ENCODE results near the gene GTPBP2.
"Not testable (repeated sequence)": the region's sequence is repeated elsewhere in the genome, so short reads cannot be mapped to it uniquely, and the experiment has no call there.

The GTPBP2 gene

DNA sequence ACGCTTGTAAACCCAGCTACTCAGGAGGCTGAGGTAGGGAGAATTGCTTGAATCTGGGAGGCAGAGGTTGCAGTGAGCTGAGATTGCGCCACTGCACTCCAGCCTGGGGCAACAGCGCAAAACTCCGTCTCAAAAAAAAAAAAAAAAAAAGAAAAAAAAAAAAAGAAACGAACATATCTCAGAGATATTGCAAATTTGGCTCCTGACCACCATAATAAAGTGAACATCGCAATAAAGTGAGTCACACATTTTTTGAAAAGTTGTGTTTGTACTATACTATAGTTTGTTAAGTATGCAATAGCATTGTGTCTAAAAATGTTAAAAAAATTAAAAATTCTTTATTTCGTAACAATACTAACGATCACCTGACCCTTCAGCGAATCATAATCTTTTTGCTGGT lies 29.1 kb upstream of the GTPBP2 start:
- DNase-seq (ENCODE audit: extremely low read depth, low read depth), result no peak
- TF ChIP-seq, protein P1, sequence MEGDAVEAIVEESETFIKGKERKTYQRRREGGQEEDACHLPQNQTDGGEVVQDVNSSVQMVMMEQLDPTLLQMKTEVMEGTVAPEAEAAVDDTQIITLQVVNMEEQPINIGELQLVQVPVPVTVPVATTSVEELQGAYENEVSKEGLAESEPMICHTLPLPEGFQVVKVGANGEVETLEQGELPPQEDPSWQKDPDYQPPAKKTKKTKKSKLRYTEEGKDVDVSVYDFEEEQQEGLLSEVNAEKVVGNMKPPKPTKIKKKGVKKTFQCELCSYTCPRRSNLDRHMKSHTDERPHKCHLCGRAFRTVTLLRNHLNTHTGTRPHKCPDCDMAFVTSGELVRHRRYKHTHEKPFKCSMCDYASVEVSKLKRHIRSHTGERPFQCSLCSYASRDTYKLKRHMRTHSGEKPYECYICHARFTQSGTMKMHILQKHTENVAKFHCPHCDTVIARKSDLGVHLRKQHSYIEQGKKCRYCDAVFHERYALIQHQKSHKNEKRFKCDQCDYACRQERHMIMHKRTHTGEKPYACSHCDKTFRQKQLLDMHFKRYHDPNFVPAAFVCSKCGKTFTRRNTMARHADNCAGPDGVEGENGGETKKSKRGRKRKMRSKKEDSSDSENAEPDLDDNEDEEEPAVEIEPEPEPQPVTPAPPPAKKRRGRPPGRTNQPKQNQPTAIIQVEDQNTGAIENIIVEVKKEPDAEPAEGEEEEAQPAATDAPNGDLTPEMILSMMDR (IDR thresholded peaks at IDR 0.05; ENCODE audit: low read depth, low read length, missing control alignments), result no peak
- H3K4me3 ChIP-seq (replicated peaks; ENCODE audit: low read depth, low read length), result no peak overlapping the region

DNA sequence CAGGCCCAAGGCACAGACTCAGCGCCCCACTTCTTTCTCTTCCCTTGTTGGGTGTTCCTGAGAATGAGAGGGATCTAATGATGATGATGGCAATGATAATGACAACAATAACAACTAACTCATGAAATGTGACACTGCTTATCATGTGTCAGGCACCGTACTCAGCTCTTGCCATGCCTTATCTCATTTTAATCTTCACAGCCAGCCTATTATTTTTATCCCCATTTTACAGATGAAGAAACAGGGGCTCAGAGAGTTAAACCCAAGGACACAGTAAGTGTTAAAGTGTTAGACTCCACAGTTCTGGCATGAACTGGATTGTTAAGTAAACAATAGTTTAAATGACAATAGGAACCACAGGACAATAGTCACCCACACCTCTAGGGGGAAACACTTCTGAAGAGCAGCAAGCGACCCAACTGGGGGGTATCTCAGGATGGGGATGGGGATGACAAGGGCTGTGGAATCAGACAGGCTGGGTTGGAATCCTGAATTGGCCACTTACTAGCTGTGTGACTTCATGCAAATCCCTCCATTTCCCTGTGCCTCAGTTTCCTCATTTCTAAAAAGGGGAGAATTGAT lies 28.2 kb upstream of the GTPBP2 start:
- DNase-seq (ENCODE audit: extremely low read depth, low read depth), result no peak
- H3K4me3 ChIP-seq (replicated peaks; ENCODE audit: low read depth, low read length), result no peak overlapping the region
- TF ChIP-seq, protein P1 (IDR thresholded peaks at IDR 0.05; ENCODE audit: low read depth, low read length, missing control alignments), result no peak

DNA sequence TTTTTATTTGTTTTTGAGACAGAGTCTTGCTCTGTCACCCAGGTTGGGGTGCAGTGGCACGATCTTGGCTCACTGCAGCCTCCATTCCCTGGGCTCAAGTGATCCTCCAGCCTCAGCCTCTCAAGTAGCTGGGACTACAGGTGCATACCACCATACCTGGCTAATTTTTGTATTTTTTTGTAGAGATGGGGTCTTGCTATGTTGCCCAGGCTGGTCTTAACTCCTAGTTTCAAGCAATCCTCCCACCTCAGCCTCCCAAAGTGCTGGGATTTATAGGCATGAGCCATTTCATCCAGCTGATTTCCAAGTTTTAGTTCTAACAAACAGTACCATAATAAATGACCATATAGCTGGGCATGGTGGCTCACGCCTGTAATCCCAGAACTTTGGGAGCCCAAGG lies 23.8 kb upstream of the GTPBP2 start:
- H3K4me3 ChIP-seq (replicated peaks; ENCODE audit: low read depth, low read length); DNase-seq (ENCODE audit: extremely low read depth, low read depth): not testable (repeated sequence)

DNA sequence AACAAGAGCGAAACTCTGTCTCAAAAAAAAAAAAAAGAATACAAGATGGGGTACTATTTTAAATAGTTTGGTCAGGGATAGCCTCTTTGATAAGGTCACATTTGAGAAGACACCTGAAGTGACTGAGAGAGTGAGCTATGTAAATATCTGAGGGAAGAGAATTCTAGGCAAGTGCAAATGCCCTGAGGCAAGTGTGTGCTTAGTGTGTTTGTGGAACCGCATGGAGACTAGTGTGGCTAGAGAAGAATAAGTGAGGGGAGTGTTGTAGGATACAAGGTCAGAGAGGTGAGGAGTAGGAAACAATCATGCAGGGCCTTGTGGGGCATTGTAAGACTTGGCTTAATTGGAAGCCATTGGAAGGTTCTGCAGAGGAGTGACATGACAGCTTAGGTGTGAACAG lies 19.2 kb upstream of the GTPBP2 start:
- no peak overlapping the region for H3K4me3 ChIP-seq (replicated peaks; ENCODE audit: low read depth, low read length)
- TF ChIP-seq, protein P1 (IDR thresholded peaks at IDR 0.05; ENCODE audit: low read depth, low read length, missing control alignments), result no peak
- DNase-seq (ENCODE audit: extremely low read depth, low read depth), result no peak

DNA sequence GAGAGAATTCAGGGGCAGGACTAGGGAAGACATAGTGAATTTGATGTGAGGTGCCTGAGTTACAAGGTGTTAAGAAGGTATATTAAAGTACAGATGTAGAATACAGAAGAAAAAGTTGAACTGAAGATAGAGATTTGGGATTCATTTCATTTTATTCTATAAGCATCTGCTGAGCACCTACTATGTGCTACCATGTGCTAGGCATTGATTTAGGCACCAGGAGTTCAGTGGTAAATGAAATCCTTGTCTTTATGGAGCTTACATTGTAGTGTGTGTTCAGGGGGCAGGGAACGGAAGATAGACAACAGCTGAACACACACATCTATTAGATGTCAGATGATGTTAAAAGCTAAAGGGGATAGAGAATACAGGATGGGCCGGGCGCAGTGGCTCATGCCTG lies 18.5 kb upstream of the GTPBP2 start:
- DNase-seq (ENCODE audit: extremely low read depth, low read depth), result no peak
- no peak overlapping the region for H3K4me3 ChIP-seq (replicated peaks; ENCODE audit: low read depth, low read length)
- TF ChIP-seq, protein P1 (IDR thresholded peaks at IDR 0.05; ENCODE audit: low read depth, low read length, missing control alignments), result no peak

DNA sequence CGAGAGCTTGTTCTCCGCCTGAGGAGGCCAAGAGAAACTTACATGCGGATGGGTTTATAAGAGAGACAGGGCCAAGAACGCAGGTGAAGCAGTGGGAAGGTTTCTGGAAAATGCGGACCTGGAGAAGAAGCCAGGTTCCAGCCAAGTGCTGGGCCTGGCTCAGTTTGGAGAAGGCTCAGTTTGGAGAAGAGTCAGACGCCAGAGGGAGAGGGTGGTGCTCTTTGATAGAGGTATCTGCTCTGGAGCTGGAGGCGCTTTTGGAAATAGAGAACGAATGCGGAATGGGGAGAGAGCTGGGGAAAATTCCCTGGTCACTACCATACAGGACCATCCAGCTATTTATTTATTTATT lies 16.5 kb upstream of the GTPBP2 start:
- no peak for DNase-seq (ENCODE audit: extremely low read depth, low read depth)
- TF ChIP-seq, protein P1 (IDR thresholded peaks at IDR 0.05; ENCODE audit: low read depth, low read length, missing control alignments), result no peak
- peak overlapping the region; percentile 37 for H3K4me3 ChIP-seq (replicated peaks; ENCODE audit: low read depth, low read length)

DNA sequence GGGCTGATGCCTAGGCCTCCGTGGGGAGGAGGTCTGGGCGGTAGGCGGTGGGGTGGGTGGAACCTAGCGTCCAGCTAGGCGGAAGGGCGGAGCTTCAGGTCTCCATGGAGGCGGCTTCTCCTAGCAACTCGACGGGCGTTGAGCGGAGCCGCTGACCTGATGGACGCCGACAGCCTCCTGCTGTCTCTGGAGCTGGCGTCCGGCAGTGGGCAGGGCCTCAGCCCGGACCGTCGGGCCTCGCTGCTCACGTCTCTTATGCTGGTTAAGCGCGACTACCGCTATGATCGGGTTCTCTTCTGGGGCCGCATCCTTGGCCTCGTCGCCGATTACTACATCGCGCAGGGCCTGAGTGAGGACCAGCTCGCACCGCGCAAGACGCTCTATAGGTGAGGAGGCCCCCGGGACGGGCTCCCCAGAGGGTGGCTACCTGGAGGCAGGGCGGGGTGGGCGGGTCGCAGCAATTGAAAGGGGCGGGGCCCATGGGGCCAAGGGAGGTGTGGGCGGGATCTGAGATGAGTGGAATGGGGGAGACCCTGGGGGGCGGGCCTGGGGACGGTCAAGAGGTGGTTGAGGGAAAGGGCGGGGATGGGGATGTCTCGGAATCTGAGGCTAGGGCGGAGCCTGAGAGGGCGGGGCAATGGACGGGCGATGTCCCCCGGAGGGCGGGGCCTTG lies 16.0 kb upstream of the GTPBP2 start, which contains the start of gene RSPH9:
Gene RSPH9 (plus strand): TSS at position 97 of the 673 bp plus-strand sequence. CDS start 63 bp downstream, at position 160.
- TF ChIP-seq, protein P1 (IDR thresholded peaks at IDR 0.05; ENCODE audit: low read depth, low read length, missing control alignments), result no peak
- peak within 1 kb of the TSS; percentile 37 for H3K4me3 ChIP-seq (replicated peaks; ENCODE audit: low read depth, low read length)
- no peak for DNase-seq (ENCODE audit: extremely low read depth, low read depth)

All from HFF-Myc (cell line).